GM12878 (cell line): ENCODE results near the gene KLRB1. TPM values are rescaled to one million over a fixed set of nuclear protein-coding genes. Genes with fewer than 3 reads are reported as not detected.
"Not testable (repeated sequence)": the region's sequence is repeated elsewhere in the genome, so short reads cannot be mapped to it uniquely, and the experiment has no call there.

Experiments used
- ATAC-seq: fragments of 200-7000 bp; cut with Tn5 transposase; 3 replicates; pipeline ENCODE4 v1.9.1; 2020; ENCODE audit warnings: mild to moderate bottlenecking, moderate library complexity
- BruUV-seq: library from RNA; stranded (reverse); fragments of 400-500 nt; replicated peaks from 2 replicates; lab custom pipeline; 2021; lab: Mats Ljungman, UMichigan
- CTCF ChIA-PET: fragments of 300-600 bp; sonication (Branson Sonifier 250); formaldehyde crosslinking; extraction: SDS; loops from one replicate; lab custom pipeline; 2021; ENCODE audit warnings: inconsistent platforms; lab: Yijun Ruan, JAX
- POLR2A ChIA-PET: fragments of 350-600 bp; formaldehyde crosslinking; extraction: SDS; loops from one replicate; lab custom pipeline; 2021; ENCODE audit warnings: inconsistent platforms; lab: Charles Lee
- RAD21 ChIA-PET: fragments of 300-600 bp; sonication (Branson Sonifier 250); formaldehyde crosslinking; loops from one replicate; lab custom pipeline; 2023; ENCODE audit warnings: antibody characterized with exemption; ENCODE audit not compliant: unreplicated experiment; lab: Charles Lee
- SMC1A ChIA-PET: fragments of 300-600 bp; sonication (Branson Sonifier 250); formaldehyde crosslinking; loops from one replicate; lab custom pipeline; 2023; ENCODE audit not compliant: unreplicated experiment, uncharacterized antibody; lab: Charles Lee
- DNase-seq: peaks from one replicate; pipeline ENCODE4 v3.0.0-alpha.2; 2011; ENCODE audit warnings: low read depth, low spot score
- FAIRE-seq: peaks from 3 replicates; lab custom pipeline; 2011; peaks lifted over from hg19 to GRCh38; lab: Jason Lieb, UNC
- H2AFZ ChIP-seq: 2 replicates; pipeline ENCODE4 v1.6.0; 2011; ENCODE audit warnings: low read depth, low read length, control low read depth; ENCODE audit not compliant: control insufficient read depth
- H3K27ac ChIP-seq: 2 replicates; pipeline ENCODE4 v1.5.1; 2011; ENCODE audit warnings: control low read depth; ENCODE audit not compliant: control insufficient read depth, insufficient read depth
- H3K27me3 ChIP-seq, 2 experiments: replicated peaks in 1 of 2; 2 replicates each; pipeline versions ENCODE4 v1.6.0 to v1.6.1; 2011; ENCODE audit warnings: low read length in 1 of 2; ENCODE audit not compliant: control insufficient read depth in 2 of 2, insufficient read depth in 2 of 2
- H3K36me3 ChIP-seq, 2 experiments: 2 replicates each; pipeline ENCODE4 v1.5.1; 2011; ENCODE audit warnings: low read length in 1 of 2; ENCODE audit not compliant: control insufficient read depth in 2 of 2, insufficient read depth in 2 of 2
- H3K4me1 ChIP-seq: 2 replicates; pipeline ENCODE4 v1.6.1; 2011; ENCODE audit warnings: mild to moderate bottlenecking, low read length, moderate library complexity, mixed read lengths; ENCODE audit not compliant: control insufficient read depth, insufficient read depth
- H3K4me2 ChIP-seq: 2 replicates; pipeline ENCODE4 v1.6.0; 2011; ENCODE audit warnings: control low read depth; ENCODE audit not compliant: control insufficient read depth, insufficient read depth
- H3K4me3 ChIP-seq: fragments of 200-600 bp; sonication (generic); 2 replicates; pipeline ENCODE4 v1.5.1; 2016
- H3K79me2 ChIP-seq: 2 replicates; pipeline ENCODE4 v1.6.0; 2011; ENCODE audit warnings: low read length; ENCODE audit not compliant: control insufficient read depth, insufficient read depth
- H3K9ac ChIP-seq: 2 replicates; pipeline ENCODE4 v1.8.0; 2011; ENCODE audit warnings: low read length, control low read depth, mixed read lengths; ENCODE audit not compliant: control insufficient read depth, insufficient read depth
- H3K9me3 ChIP-seq: replicated peaks from 3 replicates; pipeline ENCODE4 v1.5.1; 2011; ENCODE audit warnings: mild to moderate bottlenecking, low read length; ENCODE audit not compliant: control insufficient read depth, insufficient read depth
- H4K20me1 ChIP-seq: 2 replicates; pipeline ENCODE4 v1.6.0; 2011; ENCODE audit not compliant: control insufficient read depth, insufficient read depth
- CEBPZ ChIP-seq: fragments of 150-350 bp; IDR thresholded peaks from 2 replicates; pipeline ENCODE4 v1.6.1; 2016; ENCODE audit warnings: low read depth, low read length
- WGBS: methylation state at CpG from one replicate; pipeline ENCODE4 v1.1.6; 2016; ENCODE audit warnings: low lambda C conversion rate; ENCODE audit not compliant: insufficient replicate concordance, insufficient coverage; ENCODE audit errors: missing lambda C conversion rate; 5-methylcytosine and 5-hydroxymethylcytosine counted together
- in situ Hi-C: fragments of 300-500 bp; cut with MboI; formaldehyde crosslinking; loops from 9 replicates; pipeline ENCODE4 v1.14.3; 2018; ENCODE audit warnings: mixed read lengths
- intact Hi-C: fragments of 100-400 bp; cut with micrococcal nuclease; formaldehyde crosslinking; loops from one replicate; pipeline ENCODE4 v1.14.2; 2022; ENCODE audit not compliant: unreplicated experiment
- polyA plus RNA-seq, 11 experiments: library from polyadenylated mRNA; depleted of rRNA in 4 of 11; unstranded in 6 of 11; stranded (reverse) in 5 of 11; fragments of >200 nt; fragmentation: Nextera tagmentation in 4 of 11; fragmentation: Illumina TruSeq in 1 of 11; extraction: Ambion mirVana in 4 of 11; extraction: Trizol in 1 of 11; gene quantifications; 1 replicate in 1 of 11; 2 replicates in 10 of 11; pipeline versions ENCODE4 v1.2.1 to v1.2.3, GENCODE V29; 2011 to 2016; ENCODE audit warnings: inconsistent platforms in 2 of 11, missing spikeins in 2 of 11, low read depth in 1 of 11
- total RNA-seq, 4 experiments: library from RNA; depleted of rRNA in 3 of 4; stranded (reverse); fragments of >200 nt in 3 of 4; fragmentation: Illumina TruSeq in 1 of 4; extraction: Trizol in 1 of 4; gene quantifications; 2 replicates each; pipeline versions ENCODE4 v1.2.1 to v1.2.3, GENCODE V29; 2013 to 2021

Gene KLRB1
- total and polyA plus RNA-seq, 10 of the 15 experiments (the other 5 are each of a cell fraction or from before 2014, with no cell fraction given) = not detected

GRCh38 chr12:9615420-9616136, 7.9 kb upstream of the KLRB1 start (continued):
- no peak for TF ChIP-seq CEBPZ
- TF ChIP-seq, all 136 proteins: peak for 6

- intact Hi-C loops, FAIRE-seq, H3K27ac ChIP-seq, H2AFZ ChIP-seq, H3K4me3 ChIP-seq, ATAC-seq, H4K20me1 ChIP-seq, H3K27me3 ChIP-seq, RAD21 ChIA-PET, H3K79me2 ChIP-seq, BruUV-seq, in situ Hi-C loops, H3K9me3 ChIP-seq, H3K36me3 ChIP-seq, DNase-seq, H3K4me1 ChIP-seq, H3K9ac ChIP-seq, SMC1A ChIA-PET, H3K4me2 ChIP-seq, POLR2A ChIA-PET: not testable (repeated sequence)
- WGBS = 64% methylated on average over 5 of the region's 5 CpGs
- CTCF ChIA-PET = interaction anchor here (1.1 kb wide), 1 partner anchor 97 kb away, joined by 3 read pairs; no protein-coding TSS in a partner anchor
Observed at GRCh38 chr12:9610606-9611005, 2.9 kb upstream of the KLRB1 start.
